Stimulated activated CD4-positive, alpha-beta T cell treated with anti-CD3 and anti-CD28 coated beads, Interleukin-1b, Interleukin-23, amount 100 ng/mL, for 1 hour (primary cell): ENCODE data around the gene NACC2.

Source experiments
- DNase-seq, 2 donors: peaks; one replicate each; pipeline ENCODE4 v3.0.0-alpha.2; 2020; ENCODE audit warnings: low read depth in 2 of 2

The NACC2 gene

DNA sequence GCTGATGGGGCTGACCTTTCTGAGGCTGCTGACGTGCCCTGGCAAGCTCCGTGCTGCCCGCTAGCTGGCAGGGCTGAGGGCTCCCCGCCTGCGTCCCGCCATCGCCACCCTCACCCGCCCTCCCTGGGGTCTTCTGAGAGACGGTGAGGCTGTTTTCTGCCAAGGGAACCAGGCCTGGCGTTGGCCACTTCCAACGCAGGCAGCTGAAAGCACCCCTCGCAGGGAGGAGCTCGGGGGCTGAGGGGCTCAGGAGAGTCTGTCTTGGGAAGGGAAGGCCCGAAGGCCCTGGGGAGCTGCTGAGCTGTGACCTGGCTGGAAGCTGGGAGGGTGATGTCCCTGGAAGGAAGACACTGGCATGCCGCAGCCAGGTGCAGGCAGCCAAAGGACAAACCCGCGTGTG, 33.3 kb upstream of the NACC2 start:
- DNase-seq = no peak

DNA sequence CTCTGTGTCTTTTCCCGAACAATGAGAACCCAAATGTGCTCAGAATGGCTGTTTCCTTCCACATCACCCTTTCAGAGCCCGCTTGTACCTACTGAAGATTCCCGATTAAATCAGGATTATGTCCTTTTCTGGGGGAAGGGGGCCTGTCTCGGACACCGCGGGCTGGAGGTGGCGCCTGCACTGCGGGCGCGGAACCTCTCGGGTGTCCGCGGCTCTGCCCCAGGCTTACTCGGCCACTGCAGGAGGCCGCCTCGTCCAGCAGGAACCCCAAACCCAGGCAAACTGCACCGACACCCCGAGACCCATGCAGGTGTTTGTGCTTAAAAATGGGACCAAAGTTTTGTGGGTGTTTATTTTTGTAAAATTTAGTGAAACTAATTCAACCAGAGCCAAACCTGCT, 32.2 kb upstream of the NACC2 start:
- no peak for DNase-seq

DNA sequence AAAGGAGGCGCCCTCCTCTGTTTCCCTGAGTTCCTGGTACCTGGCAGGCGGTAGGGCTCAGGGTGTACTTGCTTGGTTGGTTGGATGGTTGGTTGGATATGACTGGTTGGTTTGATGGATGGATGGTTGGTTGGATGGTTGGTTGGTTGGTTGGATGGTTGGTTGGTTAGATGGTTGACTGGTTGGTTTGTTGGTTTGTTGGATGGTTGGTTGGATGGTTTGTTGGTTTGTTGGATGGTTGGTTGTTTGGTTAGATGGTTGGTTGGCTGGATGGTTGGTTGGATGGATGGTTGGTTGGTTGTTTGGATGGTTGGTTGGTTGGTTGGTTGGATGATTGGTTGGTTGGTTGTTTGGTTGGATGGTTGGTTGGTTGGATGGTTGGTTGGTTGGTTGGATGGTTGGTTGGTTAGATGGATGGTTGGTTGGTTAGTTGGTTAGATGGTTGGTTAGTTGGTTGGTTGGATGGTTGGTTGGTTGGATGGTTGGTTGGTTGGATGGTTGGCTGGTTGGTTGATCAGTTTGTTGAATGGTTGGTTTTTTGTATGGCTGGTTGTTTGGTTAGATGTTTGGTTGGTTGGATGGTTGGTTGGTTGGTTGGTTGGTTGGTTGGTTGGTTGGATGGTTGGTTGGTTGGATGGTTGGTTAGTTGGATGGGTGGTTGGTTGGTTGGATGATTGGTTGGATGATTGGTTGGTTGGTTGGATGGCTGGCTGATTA, 30.0 kb upstream of the NACC2 start:
- no peak for DNase-seq

DNA sequence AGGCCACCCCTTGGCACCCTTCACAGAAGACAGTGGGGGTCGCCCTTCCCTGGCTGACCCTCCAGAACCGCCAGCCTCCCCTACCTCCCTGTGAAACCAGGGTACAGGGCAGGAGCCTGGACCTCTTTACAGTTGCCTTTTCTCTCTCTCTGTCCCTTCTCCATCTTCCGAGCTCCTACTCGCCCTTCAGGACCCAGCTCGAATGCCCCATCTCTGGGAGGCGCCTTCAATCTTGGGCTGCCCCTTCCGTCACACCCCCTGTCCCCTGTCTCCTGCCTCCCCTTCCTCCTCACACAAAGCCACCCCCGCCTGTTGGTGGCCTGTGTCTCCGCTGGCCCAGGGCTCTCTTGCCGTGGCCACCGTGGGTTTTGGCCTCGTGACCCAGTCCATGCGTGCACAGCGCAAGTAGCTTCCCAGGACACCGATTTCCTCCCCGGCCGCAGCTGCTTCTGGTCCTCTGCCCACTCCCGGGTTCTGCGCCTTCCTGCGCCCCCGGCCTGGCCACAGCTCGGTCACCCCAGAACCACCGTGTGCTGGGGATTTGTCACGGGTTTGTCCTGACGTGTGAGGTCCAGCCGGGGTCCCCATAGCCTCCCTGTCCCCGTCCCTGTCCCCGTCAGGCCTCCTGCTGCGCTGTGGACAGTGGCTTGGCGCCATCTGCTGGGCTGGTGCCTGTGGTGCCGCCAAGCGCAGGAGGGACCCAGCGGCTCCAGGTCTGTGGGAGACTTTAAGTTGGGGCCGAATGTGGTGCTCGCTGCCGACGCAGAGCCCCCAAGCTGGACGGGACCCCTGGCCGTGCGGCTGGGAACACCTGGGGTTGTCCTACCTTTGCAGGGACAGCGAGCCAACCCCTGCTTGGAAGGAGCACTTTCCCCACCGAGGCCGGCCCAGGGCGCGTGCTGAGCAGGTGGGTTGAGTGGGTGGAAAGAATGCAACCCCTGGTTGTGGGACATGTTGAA, 27.6 kb upstream of the NACC2 start:
- peak; percentile 49 to 76 for DNase-seq

DNA sequence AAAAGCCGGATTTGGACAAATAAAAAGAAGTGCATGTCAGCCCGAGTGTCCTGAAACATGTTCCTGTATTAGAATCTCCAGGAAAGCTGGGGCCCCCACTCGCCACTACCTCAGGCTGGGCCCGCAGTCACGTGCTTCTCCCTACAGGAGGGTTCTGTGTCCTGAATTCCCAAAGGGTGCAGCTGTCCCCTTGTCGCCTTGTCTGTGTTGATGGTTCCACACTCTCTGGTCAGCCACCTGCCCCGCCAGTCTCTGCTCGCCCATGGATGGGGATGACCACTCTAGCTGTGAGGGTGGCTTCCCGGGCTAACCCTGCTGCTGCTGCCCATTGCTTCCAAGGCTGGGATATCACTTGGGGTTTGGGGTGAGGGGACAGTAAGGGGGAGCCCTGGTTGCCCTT, 26.7 kb upstream of the NACC2 start:
- no peak for DNase-seq

DNA sequence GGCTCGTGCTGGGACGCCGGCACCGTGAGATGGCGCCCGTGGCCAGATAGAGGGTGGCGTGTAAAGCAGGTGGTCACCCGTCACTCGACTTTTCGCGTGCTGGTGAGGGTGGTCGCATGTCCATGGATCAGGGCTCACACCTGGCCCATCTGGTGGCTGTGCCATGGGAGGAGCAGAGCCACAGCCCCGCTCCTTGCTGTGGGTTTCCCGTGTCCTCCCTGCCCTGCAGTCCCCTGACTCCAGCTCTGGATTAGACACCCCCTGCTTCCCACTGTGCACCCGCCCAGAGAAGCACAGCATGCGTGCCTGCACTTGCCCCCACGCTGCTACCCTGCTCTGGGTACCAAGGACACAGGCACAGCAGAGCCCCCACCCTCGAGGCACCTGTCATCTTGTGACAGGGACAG, 25.4 kb upstream of the NACC2 start:
- DNase-seq = no peak

DNA sequence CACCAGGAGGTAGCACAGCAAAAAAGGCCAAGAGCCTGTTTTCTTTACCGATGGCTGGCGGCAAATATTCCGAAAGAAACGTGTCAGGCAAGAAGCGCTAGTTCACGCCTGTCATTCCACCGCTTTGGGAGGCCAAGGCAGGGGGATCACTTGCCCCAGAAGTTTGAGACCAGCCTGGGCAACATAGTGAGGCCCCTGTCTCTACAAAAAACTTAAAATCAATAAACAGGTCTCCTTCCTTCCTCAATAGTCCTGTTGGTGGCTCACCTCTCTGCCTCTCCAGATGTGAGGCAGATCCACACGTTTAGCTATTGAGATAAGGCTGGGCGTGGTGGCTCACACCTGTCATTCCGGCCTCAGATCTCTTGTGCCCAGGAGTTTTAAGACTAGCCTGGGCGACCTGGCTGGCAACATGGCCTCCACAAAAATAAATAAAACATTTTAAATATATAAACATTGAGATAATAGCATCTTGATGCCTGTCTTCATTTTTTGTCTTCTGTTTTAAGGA, 24.8 kb upstream of the NACC2 start:
- no peak for DNase-seq

DNA sequence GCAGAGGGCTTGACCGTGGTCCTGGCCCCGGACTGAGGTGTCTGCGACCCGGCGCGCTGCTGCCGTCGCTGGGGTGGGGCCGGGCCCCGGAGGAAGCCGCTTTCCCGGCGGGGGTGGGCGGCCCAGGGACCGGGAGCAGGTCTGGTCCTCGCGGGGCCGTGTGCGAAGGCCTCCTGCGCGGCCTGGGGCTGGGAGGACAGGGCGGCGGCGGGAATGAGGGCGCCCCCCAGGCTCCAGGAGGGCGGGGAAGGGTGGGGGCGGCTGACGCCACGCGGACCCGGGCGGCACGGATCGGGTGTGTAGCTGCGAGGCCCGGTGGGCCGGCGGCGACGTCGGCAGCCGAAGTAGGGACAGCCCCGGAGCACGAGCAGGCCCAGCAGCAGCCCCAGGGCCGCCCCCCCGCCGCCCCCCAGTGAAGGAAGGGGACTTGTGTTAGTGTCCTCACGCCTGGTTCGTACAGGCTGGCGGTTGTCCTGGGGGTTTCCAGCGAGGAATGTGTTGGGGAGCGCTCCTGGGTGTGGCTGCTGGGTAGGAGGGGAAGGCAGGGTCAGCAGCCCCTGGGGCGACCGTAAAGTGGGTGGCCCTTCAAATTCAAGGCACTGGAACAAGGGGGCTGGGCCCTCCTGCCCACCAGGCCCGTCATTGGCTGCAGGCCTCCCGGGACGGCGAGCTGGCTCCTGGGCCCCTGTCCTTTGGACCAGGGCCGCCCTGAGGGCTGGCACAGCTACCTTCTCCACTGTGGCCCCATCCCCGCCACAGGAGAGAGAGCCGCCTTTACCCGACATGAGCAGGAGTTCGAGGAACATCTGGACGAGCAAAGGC, 24.2 kb upstream of the NACC2 start:
- no peak for DNase-seq

DNA sequence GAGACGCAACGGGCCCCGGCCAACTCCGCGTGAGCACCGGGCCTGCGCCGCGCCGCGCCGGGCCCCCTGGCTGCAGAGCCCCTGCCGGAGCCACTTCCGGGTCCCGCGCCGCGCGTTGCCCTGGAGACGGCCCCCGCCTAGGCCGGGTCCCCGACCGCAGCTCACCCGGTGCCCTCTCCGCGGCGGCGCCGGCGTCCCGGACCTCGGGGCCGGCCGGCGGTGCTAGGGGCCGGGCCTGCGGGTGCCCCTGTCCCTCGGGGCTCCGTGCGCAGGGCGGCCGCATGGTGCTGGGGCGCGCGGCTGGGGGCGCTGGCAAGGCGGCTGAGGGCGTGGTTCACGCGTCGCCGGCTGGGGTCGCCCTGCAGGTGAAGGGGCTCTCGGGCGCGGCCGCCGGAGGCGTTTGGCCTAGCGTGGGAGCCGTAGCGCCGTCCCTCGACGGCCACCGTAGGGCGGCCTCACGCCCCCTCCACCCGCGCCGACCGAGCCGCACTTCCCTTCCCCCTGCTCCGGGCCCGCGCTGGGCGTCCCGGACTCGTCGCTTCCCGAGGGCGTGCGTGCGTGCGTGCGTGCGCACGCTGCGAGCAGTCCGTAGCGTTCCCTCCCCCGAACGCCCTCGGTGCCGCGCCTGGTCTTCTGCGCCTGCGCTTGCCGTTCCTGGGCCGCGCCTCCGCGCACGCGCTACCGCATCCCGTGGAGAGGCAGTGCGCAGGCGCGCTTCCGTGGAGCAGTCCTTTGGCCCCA, 23.4 kb upstream of the NACC2 start, which contains the start of gene TMEM250:
TMEM250 (minus strand) TSS at position 556 of the 741 bp plus-strand sequence. CDS start 1,975 bp downstream, outside the sequence.
- peak; percentile 90 to 91 for DNase-seq

DNA sequence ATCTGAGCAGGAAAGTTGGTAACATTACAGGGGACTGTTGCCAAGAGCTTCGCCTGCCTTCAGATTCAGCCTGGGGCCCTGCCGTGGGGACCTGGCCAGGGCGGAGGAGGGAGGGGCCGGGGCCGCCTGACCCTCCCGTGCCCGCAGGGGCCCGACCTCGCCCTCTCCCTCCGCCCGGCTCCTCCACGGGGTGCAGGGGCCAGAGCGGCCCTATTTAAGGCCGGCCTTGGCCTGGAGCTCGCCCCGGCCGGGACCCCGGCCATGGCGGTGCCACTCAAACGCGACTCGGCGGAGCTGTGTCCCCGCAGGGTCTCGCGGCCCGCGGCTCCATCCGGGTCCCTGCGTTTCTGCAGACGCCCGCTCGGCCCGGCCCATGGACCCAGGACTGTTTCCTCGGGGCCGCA, 22.8 kb upstream of the NACC2 start:
- no peak for DNase-seq

DNA sequence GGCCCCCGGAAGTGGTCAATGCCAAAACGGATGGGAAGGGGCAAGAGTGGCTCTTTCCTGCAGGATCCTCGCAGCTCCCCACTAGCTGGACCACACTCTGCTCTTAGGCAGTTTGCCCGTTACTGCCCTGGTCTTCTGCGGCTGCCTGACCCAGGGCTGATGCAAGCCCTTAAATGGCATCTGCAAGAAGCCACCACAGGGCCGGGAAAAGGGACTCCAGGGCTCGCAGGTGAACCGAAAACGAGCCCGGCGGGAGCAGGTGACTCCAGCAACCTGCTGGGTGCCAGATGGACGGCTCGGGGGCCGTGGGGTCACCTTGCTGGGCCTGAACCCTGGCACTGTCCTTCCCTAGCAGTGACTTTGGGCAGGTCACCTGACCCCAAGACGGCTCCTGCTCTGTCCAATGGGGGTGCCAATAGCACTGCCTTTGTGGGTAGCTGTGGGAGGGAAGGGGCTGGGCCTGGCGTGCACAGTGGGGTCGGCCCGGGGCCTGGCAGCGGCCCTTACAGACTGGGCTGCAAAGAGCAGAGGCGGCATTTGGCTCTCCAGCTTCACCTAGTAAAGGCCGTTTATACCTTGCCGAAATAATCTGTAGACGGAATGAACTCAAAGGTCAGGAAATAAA, 22.3 kb upstream of the NACC2 start:
- no peak for DNase-seq

DNA sequence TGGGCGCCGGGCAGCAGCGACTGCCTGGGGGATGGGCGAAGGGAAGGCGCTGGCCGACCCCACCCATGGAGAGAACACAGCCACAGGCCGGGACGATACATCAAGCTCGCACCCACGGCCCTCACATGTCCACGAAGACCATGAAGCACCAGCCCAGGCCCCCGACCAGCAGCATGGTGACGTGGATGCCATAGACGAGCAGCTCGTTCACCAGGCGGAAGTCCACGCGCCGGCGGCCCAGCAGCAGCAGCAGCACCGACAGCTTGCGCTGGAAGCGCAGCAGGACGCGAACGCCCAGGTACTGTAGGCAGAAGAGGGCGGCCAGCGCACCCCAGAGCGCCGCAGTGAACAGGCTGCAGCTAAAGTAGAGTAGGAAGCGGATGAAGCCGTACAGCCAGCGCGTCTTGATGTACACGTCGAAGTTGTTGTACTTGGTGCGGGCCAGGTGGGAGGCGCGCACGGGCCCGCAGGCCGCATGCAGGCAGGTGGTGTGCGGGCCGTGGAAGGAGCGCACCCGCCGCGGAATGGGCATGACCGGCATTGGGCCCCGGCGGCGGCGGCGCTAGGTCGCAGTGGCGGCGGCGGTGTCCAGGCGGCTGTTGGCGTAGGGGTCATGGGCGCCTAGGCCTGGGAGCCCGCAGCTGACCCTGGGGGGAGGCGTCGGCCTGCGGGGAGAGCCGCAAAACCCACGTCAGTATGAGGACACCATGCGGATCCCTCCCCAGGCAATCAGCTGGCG, 21.4 kb upstream of the NACC2 start:
- no peak for DNase-seq

DNA sequence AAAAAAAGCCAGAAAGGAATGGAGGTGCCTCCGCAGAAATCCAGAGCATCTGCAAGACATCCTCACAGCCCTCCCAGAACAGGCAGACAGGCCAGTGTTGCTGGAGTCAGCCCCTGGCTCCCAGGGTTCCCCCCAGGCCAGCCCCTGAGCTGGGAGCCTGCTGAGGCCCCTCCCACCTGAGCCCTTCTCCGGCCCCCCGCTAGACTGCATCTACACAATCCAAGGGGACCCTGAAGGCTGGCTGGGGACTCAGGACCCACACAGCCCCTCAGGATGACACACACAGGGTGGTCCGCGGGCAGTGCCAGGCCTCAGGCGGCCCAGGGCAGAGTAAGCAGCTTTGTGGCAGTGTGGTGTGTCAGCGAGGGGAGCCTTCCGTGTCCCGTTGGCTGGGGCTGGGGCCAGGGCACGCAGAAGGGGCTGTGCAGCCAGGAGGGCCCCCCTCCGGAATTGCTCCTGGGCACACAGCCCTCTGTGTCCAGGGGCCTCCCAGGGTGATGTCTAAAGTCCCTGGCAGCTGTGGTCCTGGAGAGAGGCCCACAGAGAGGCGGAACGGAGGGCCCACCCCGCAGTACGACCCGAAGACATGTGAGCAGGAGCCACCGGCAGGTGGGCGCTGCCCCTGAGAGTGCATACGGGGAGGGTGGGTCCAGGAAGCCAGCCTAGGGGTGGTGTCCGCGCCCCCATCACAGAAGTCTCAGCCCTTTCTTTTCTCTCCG, 20.7 kb upstream of the NACC2 start:
- no peak for DNase-seq

DNA sequence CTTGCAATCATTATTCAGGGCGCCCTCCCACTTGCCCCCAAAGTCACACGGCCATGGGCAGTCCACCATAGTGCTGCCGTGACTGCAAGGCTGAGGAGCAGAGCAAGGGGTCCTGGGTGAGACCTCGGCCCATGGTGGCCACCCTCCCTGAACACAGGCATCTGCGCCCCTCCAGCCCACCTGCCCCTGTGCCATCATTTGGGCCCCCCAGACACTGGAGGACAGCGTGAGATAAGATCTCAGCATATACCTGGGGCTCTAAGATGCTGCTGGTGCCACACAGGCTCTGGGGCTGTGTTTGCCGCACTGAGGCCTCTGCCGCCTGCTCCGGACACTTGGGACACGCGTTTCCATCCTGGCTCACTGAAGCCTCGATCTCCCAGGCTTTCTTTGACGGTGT, 20.1 kb upstream of the NACC2 start:
- DNase-seq = no peak

DNA sequence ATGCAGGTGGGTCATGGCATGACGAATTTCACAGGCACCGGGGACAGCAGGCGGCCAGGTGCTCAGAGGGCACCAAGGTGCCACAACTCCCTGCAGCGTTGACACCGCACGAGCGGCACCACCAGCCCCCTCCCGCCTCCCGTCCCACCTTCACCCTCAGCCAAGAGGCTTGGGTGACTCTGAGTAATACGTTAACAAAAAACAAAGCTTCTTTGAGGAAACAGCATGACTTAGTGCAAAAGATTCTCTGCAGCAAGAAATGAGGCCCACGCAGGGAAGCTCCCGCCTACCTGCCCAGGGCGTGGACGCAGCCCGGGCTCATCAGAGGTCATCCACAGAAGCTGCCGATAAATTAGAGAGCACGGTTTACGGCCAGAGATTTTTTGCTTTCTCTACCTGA, 19.5 kb upstream of the NACC2 start:
- no peak for DNase-seq

DNA sequence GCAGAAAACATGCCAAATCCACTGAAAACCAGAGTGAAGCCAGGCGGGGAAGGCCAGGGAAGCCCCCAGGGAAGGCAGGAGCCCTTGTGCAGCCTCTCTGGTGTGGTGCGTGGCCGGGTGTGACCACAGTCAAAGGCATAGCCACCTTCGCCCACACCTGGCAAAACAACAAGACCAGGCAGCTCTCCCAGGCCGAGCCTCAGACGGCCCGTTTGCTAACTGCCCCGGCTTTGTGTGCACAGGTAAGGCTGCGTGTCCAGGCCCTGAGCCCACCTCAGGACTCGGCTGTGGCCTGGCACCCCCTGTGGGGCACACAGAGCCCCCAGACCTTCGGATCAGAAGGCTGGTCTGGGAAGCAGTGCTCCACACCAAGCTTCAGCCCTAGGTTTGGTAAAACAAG, 17.5 kb upstream of the NACC2 start:
- no peak for DNase-seq

DNA sequence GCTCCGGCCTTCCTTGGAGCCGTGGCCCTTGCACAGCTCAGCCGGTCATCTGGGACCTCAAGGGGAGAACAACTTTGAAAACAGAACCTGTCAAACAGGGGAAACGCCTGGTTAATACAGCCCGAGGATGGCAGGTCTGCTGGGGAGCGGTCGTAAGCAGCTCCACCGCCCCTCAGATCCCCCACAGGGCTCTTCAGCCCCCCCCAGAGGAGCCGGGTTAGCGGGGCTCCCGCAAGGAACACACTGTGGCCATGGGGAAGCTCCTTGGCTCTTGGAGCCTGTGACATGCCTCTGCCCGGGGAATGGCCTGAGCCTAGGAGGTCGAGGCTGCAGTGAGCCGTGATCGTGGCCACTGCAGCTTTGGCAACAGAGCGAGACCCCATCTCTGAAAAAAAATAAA, 16.8 kb upstream of the NACC2 start:
- no peak for DNase-seq

DNA sequence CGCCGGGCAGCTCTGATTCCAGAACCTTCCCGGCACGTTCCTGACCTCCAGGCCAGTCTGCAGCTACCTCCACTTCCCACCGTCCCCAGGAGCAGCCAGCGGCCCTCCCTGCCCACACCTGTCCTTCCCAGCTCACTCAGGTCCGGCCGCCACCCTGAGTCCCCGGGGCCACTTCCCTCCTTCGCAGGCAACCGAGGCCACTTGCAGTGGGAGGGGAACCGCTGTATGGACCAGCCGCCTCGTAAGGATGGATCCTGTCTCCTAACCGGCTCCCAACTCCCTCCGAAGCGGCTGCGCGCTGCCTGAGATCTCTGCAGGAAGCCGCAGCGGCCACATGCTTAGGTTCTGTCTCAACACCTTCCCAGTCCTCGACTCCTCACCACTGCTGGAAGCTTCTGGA, 16.1 kb upstream of the NACC2 start:
- no peak for DNase-seq
